Glomerular visceral epithelial cell (primary cell): ENCODE measurements around the gene RFC5.
"Not testable (repeated sequence)": the region's sequence is repeated elsewhere in the genome, so short reads cannot be mapped to it uniquely, and the experiment has no call there.

ENCODE experiments used
- DNase-seq: peaks from one replicate; pipeline ENCODE4 v3.0.0-alpha.2; 2016; ENCODE audit errors: extremely low spot score

The RFC5 gene

GRCh38 chr12:118015306-118015705, 1.2 kb upstream of the RFC5 start:
- no peak for DNase-seq

- DNase-seq: no peak
Observed at GRCh38 chr12:118015944-118016343, 559 bp upstream of the RFC5 start.

- no peak for DNase-seq
Observed at GRCh38 chr12:118017926-118018325, 1.4 kb downstream of the RFC5 start.

GRCh38 chr12:118020036-118020435, 3.5 kb downstream of the RFC5 start:
- DNase-seq: no peak

- not testable (repeated sequence) for DNase-seq
Observed at GRCh38 chr12:118022097-118022727, 5.7 kb downstream of the RFC5 start.

- no peak for DNase-seq
Observed at GRCh38 chr12:118022728-118023109, 6.2 kb downstream of the RFC5 start.

- DNase-seq: no peak
Observed at GRCh38 chr12:118023301-118023860, 6.9 kb downstream of the RFC5 start.

GRCh38 chr12:118025168-118025567, 8.7 kb downstream of the RFC5 start:
- DNase-seq: no peak

GRCh38 chr12:118029166-118029565, 12.7 kb downstream of the RFC5 start:
- no peak for DNase-seq

- DNase-seq: no peak
Observed at GRCh38 chr12:118032188-118032587, 15.7 kb downstream of the RFC5 start.

GRCh38 chr12:118033323-118033722, 16.8 kb downstream of the RFC5 start:
- no peak for DNase-seq

- DNase-seq: no peak
Observed at GRCh38 chr12:118033902-118034301, 17.4 kb downstream of the RFC5 start.

GRCh38 chr12:118034429-118035189, 18.1 kb downstream of the RFC5 start:
- DNase-seq: peak; percentile 46

- no peak for DNase-seq
Observed at GRCh38 chr12:118035190-118036041, 18.9 kb downstream of the RFC5 start.

- no peak for DNase-seq
Observed at GRCh38 chr12:118036672-118037411, 20.3 kb downstream of the RFC5 start.

GRCh38 chr12:118038137-118038536, 21.6 kb downstream of the RFC5 start:
- DNase-seq: no peak

GRCh38 chr12:118042091-118042490, 25.6 kb downstream of the RFC5 start:
- DNase-seq: no peak

- no peak for DNase-seq
Observed at GRCh38 chr12:118044075-118044474, 27.6 kb downstream of the RFC5 start.

- no peak for DNase-seq
Observed at GRCh38 chr12:118044577-118044976, 28.1 kb downstream of the RFC5 start.

GRCh38 chr12:118046430-118046829, 29.9 kb downstream of the RFC5 start:
- DNase-seq: no peak
